ENCODE measurements around the gene BBLN.
A peak's percentile ranks its signal among the peaks of the same experiment; 100 is the strongest.
"Not testable (repeated sequence)": the region's sequence is repeated elsewhere in the genome, so short reads cannot be mapped to it uniquely, and the experiment has no call there.

The BBLN gene

GRCh38 chr9:128129976-128130590 is 30.0 kb upstream of the BBLN start:
- peak; percentile 1 for TF ChIP-seq CTCF (IDR thresholded peaks at IDR 0.05; ENCODE audit: low read depth, low read length)
- not testable (repeated sequence) for H3K4me3 ChIP-seq (ENCODE audit: low read depth, low read length); DNase-seq (ENCODE audit: low read depth)

GRCh38 chr9:128130651-128131050 is 29.4 kb upstream of the BBLN start:
- DNase-seq (ENCODE audit: low read depth); H3K4me3 ChIP-seq (ENCODE audit: low read depth, low read length): not testable (repeated sequence)

GRCh38 chr9:128131346-128131745 is 28.7 kb upstream of the BBLN start:
- not testable (repeated sequence) for H3K4me3 ChIP-seq (ENCODE audit: low read depth, low read length); DNase-seq (ENCODE audit: low read depth)

- not testable (repeated sequence) for H3K4me3 ChIP-seq (ENCODE audit: low read depth, low read length)
These were observed 27.9 kb upstream of the BBLN start for GRCh38 chr9:128132139-128132538.

GRCh38 chr9:128135561-128135960 is 24.5 kb upstream of the BBLN start:
- not testable (repeated sequence) for H3K4me3 ChIP-seq (ENCODE audit: low read depth, low read length); DNase-seq (ENCODE audit: low read depth)

More at GRCh38 chr9:128132139-128132538, 27.9 kb upstream of the BBLN start:
- not testable (repeated sequence) for DNase-seq (ENCODE audit: low read depth)

GRCh38 chr9:128136816-128137793 is 23.0 kb upstream of the BBLN start:
- no peak overlapping the region for H3K4me3 ChIP-seq (ENCODE audit: low read depth, low read length)
- TF ChIP-seq MYC (IDR thresholded peaks at IDR 0.05; ENCODE audit: low read depth, low read length), result no peak
- no peak for TF ChIP-seq MAX (IDR thresholded peaks at IDR 0.05; ENCODE audit: low read depth, low read length)
- no peak for TF ChIP-seq POLR2A (IDR thresholded peaks at IDR 0.05; ENCODE audit: extremely low read depth, insufficient read length)
- TF ChIP-seq CTCF (IDR thresholded peaks at IDR 0.05; ENCODE audit: low read depth, low read length), result no peak
- no peak for DNase-seq (ENCODE audit: low read depth)

GRCh38 chr9:128138001-128138400 is 22.1 kb upstream of the BBLN start:
- DNase-seq (ENCODE audit: low read depth), result no peak
- no peak overlapping the region for H3K4me3 ChIP-seq (ENCODE audit: low read depth, low read length)
- TF ChIP-seq POLR2A (IDR thresholded peaks at IDR 0.05; ENCODE audit: extremely low read depth, insufficient read length) (no peak), CTCF (IDR thresholded peaks at IDR 0.05; ENCODE audit: low read depth, low read length) (no peak), MYC (IDR thresholded peaks at IDR 0.05; ENCODE audit: low read depth, low read length) (no peak), MAX (IDR thresholded peaks at IDR 0.05; ENCODE audit: low read depth, low read length) (no peak)

GRCh38 chr9:128139621-128140020 is 20.4 kb upstream of the BBLN start:
- no peak for TF ChIP-seq CTCF (IDR thresholded peaks at IDR 0.05; ENCODE audit: low read depth, low read length)
- no peak for TF ChIP-seq MAX (IDR thresholded peaks at IDR 0.05; ENCODE audit: low read depth, low read length)
- no peak for TF ChIP-seq MYC (IDR thresholded peaks at IDR 0.05; ENCODE audit: low read depth, low read length)
- TF ChIP-seq POLR2A (IDR thresholded peaks at IDR 0.05; ENCODE audit: extremely low read depth, insufficient read length), result no peak
- H3K4me3 ChIP-seq (ENCODE audit: low read depth, low read length), result no peak overlapping the region
- DNase-seq (ENCODE audit: low read depth), result no peak

Data from NB4 (cell line).